CD4-positive, alpha-beta T cell treated with Interleukin-4 for 1 hour (primary cell): ENCODE measurements around the gene TEX9.
"Not testable (repeated sequence)": the region's sequence is repeated elsewhere in the genome, so short reads cannot be mapped to it uniquely, and the experiment has no call there.

ENCODE experiments used
- DNase-seq, 2 donors: peaks; one replicate each; pipeline ENCODE4 v3.0.0-alpha.2; 2020 to 2022

Gene TEX9

GRCh38 chr15:56367156-56367555, 1.9 kb downstream of the TEX9 start:
- no peak for DNase-seq

- DNase-seq = no peak
These were observed 4.0 kb downstream of the TEX9 start for GRCh38 chr15:56369234-56369633.

GRCh38 chr15:56371495-56372147, 6.4 kb downstream of the TEX9 start:
- DNase-seq = no peak

- DNase-seq = not testable (repeated sequence)
These were observed 9.5 kb downstream of the TEX9 start for GRCh38 chr15:56374693-56375092.

GRCh38 chr15:56377822-56378221, 12.6 kb downstream of the TEX9 start:
- DNase-seq = not testable (repeated sequence)

GRCh38 chr15:56383010-56383409, 17.8 kb downstream of the TEX9 start:
- no peak for DNase-seq

GRCh38 chr15:56385908-56386307, 20.7 kb downstream of the TEX9 start:
- DNase-seq = no peak

- no peak for DNase-seq
These were observed 25.6 kb downstream of the TEX9 start for GRCh38 chr15:56390739-56391267.

GRCh38 chr15:56393277-56393676, 28.1 kb downstream of the TEX9 start:
- DNase-seq = no peak

- no peak for DNase-seq
These were observed 29.7 kb downstream of the TEX9 start for GRCh38 chr15:56394909-56395308.

- not testable (repeated sequence) for DNase-seq
These were observed 32.1 kb downstream of the TEX9 start for GRCh38 chr15:56397325-56397724.

GRCh38 chr15:56399209-56399608, 34.0 kb downstream of the TEX9 start:
- DNase-seq = not testable (repeated sequence)

GRCh38 chr15:56410721-56411120, 45.5 kb downstream of the TEX9 start:
- no peak for DNase-seq

GRCh38 chr15:56411122-56411749, 46.0 kb downstream of the TEX9 start:
- DNase-seq = no peak

- not testable (repeated sequence) for DNase-seq
These were observed 48.0 kb downstream of the TEX9 start for GRCh38 chr15:56413114-56413733.

GRCh38 chr15:56425276-56425675, 60.0 kb downstream of the TEX9 start:
- no peak for DNase-seq

GRCh38 chr15:56425976-56426375, 60.8 kb downstream of the TEX9 start:
- DNase-seq = no peak

- DNase-seq = peak in 1 of 2 donors; percentile 14
These were observed 63.7 kb downstream of the TEX9 start for GRCh38 chr15:56428821-56429458.

GRCh38 chr15:56432304-56432703, 67.1 kb downstream of the TEX9 start:
- no peak for DNase-seq

GRCh38 chr15:56440214-56440770, 75.1 kb downstream of the TEX9 start:
- no peak for DNase-seq

- DNase-seq = no peak
These were observed 77.1 kb downstream of the TEX9 start for GRCh38 chr15:56442354-56442753.

- DNase-seq = no peak
These were observed 80.5 kb downstream of the TEX9 start for GRCh38 chr15:56445746-56446145.

- DNase-seq = no peak
These were observed 89.6 kb downstream of the TEX9 start for GRCh38 chr15:56454836-56455235.
